H9 (cell line): ENCODE results near the gene SORBS1. TPM values are rescaled to one million over a fixed set of nuclear protein-coding genes. Genes with fewer than 3 reads are reported as not detected.
A peak's percentile ranks its signal among the peaks of the same experiment; 100 is the strongest.

ENCODE experiments used
- DNase-seq: peaks from one replicate; pipeline ENCODE4 v3.0.0-alpha.2; 2017
- H2AFZ ChIP-seq: one replicate; pipeline ENCODE4 v1.6.1; 2013; ENCODE audit warnings: mild to moderate bottlenecking, low read length, control low read depth, moderate library complexity
- H2AK5ac ChIP-seq: 2 replicates; pipeline ENCODE4 v1.6.1; 2013; ENCODE audit warnings: low read length, control low read depth, mixed read lengths; ENCODE audit not compliant: insufficient read length
- H2BK120ac ChIP-seq: one replicate; pipeline ENCODE4 v1.6.1; 2013; ENCODE audit warnings: low read depth, mild to moderate bottlenecking, low read length, control low read depth, inconsistent platforms; ENCODE audit not compliant: poor library complexity, severe bottlenecking
- H2BK12ac ChIP-seq: 2 replicates; pipeline ENCODE4 v1.6.1; 2013; ENCODE audit warnings: low read length, control low read depth, mixed read lengths, low read depth; ENCODE audit not compliant: insufficient read length
- H2BK15ac ChIP-seq: 2 replicates; pipeline ENCODE4 v1.6.1; 2013; ENCODE audit warnings: low read depth, low read length, control low read depth
- H2BK20ac ChIP-seq: one replicate; pipeline ENCODE4 v1.6.1; 2013; ENCODE audit warnings: low read depth, mild to moderate bottlenecking, low read length, control low read depth, inconsistent platforms; ENCODE audit not compliant: poor library complexity, severe bottlenecking
- H2BK5ac ChIP-seq: 2 replicates; pipeline ENCODE4 v1.6.1; 2013; ENCODE audit warnings: low read length, control low read depth, mixed read lengths; ENCODE audit not compliant: insufficient read length
- H3K14ac ChIP-seq: 2 replicates; pipeline ENCODE4 v1.6.1; 2013; ENCODE audit warnings: low read length, control low read depth; ENCODE audit not compliant: insufficient read depth
- H3K18ac ChIP-seq: 2 replicates; pipeline ENCODE4 v1.6.1; 2013; ENCODE audit warnings: low read depth, mild to moderate bottlenecking, mixed read lengths, low read length, control low read depth; ENCODE audit not compliant: insufficient read length
- H3K23ac ChIP-seq: 2 replicates; pipeline ENCODE4 v1.6.1; 2013; ENCODE audit warnings: low read length, control low read depth, mixed read lengths, low read depth; ENCODE audit not compliant: insufficient read length
- H3K23me2 ChIP-seq: 2 replicates; pipeline ENCODE4 v1.6.1; 2013; ENCODE audit warnings: low read depth, mild to moderate bottlenecking, mixed read lengths, low read length, control low read depth; ENCODE audit not compliant: insufficient read length, poor library complexity, severe bottlenecking
- H3K27ac ChIP-seq: 2 replicates; pipeline ENCODE4 v1.5.1; 2013; ENCODE audit warnings: low read length, control low read depth, mixed read lengths, low read depth; ENCODE audit not compliant: insufficient read length
- H3K27me3 ChIP-seq: 2 replicates; pipeline ENCODE4 v1.6.1; 2013; ENCODE audit warnings: low read length, control low read depth, inconsistent platforms; ENCODE audit not compliant: insufficient read depth
- H3K4ac ChIP-seq: 2 replicates; pipeline ENCODE4 v1.6.1; 2013; ENCODE audit warnings: low read depth, mild to moderate bottlenecking, control low read depth, inconsistent platforms, low read length, moderate library complexity
- H3K4me1 ChIP-seq: 2 replicates; pipeline ENCODE4 v1.6.1; 2013; ENCODE audit warnings: low read length, control low read depth, inconsistent platforms; ENCODE audit not compliant: insufficient read depth
- H3K4me2 ChIP-seq: 2 replicates; pipeline ENCODE4 v1.6.1; 2013; ENCODE audit warnings: low read length, control low read depth, mixed read lengths; ENCODE audit not compliant: insufficient read length, insufficient read depth
- H3K56ac ChIP-seq: 2 replicates; pipeline ENCODE4 v1.6.1; 2013; ENCODE audit warnings: low read depth, mild to moderate bottlenecking, mixed read lengths, low read length, control low read depth; ENCODE audit not compliant: insufficient read length
- H3K79me1 ChIP-seq: 2 replicates; pipeline ENCODE4 v1.6.1; 2013; ENCODE audit warnings: low read depth, mild to moderate bottlenecking, moderate library complexity, low read length, control low read depth, inconsistent platforms; ENCODE audit not compliant: insufficient read depth, poor library complexity, severe bottlenecking
- H3K79me2 ChIP-seq: 2 replicates; pipeline ENCODE4 v1.6.1; 2013; ENCODE audit warnings: low read length, control low read depth, inconsistent platforms; ENCODE audit not compliant: insufficient read depth
- H3K9ac ChIP-seq: 2 replicates; pipeline ENCODE4 v1.6.1; 2013; ENCODE audit warnings: low read length, control low read depth, mixed read lengths; ENCODE audit not compliant: insufficient read length; ENCODE audit errors: extremely low read depth
- H3K9me3 ChIP-seq: one replicate; pipeline ENCODE4 v1.6.1; 2013; ENCODE audit warnings: low read depth, low read length, inconsistent platforms; ENCODE audit not compliant: control insufficient read depth
- H3T11ph ChIP-seq: one replicate; pipeline ENCODE4 v1.6.1; 2013; ENCODE audit warnings: mild to moderate bottlenecking, low read length, control low read depth, inconsistent platforms
- H4K20me1 ChIP-seq: one replicate; pipeline ENCODE4 v1.6.1; 2013; ENCODE audit not compliant: control insufficient read depth, insufficient read length, insufficient read depth
- H4K5ac ChIP-seq: 2 replicates; pipeline ENCODE4 v1.6.1; 2013; ENCODE audit warnings: low read depth, mild to moderate bottlenecking, mixed read lengths, low read length, control low read depth; ENCODE audit not compliant: insufficient read length
- H4K8ac ChIP-seq: replicated peaks from 2 replicates; pipeline ENCODE4 v1.6.1; 2013; ENCODE audit warnings: low read length, control low read depth, mixed read lengths, low read depth; ENCODE audit not compliant: insufficient read length
- H4K91ac ChIP-seq: 2 replicates; pipeline ENCODE4 v1.6.1; 2013; ENCODE audit warnings: low read depth, mild to moderate bottlenecking, moderate library complexity, mixed read lengths, low read length, control low read depth; ENCODE audit not compliant: insufficient read length
- H3K27ac Mint-ChIP-seq, 3 experiments: 2 replicates in 2 of 3; 3 replicates in 1 of 3; pipeline ENCODE4 v1.8.0; 2020 to 2021; ENCODE audit warnings: mixed read lengths in 3 of 3, mild to moderate bottlenecking in 1 of 3, moderate library complexity in 1 of 3
- H3K27me3 Mint-ChIP-seq: 2 replicates; pipeline ENCODE4 v1.8.0; 2021; ENCODE audit warnings: low read depth, mild to moderate bottlenecking, moderate library complexity, mixed read lengths
- H3K36me3 Mint-ChIP-seq, 3 experiments: 2 replicates in 2 of 3; 3 replicates in 1 of 3; pipeline ENCODE4 v1.8.0; 2020 to 2021; ENCODE audit warnings: low read depth in 3 of 3, mixed read lengths in 3 of 3; ENCODE audit not compliant: insufficient read depth in 1 of 3
- H3K4me1 Mint-ChIP-seq, 2 experiments: 2 replicates each; pipeline ENCODE4 v1.8.0; 2020; ENCODE audit warnings: mixed read lengths in 2 of 2
- H3K4me3 Mint-ChIP-seq, 2 experiments: 2 replicates in 1 of 2; 3 replicates in 1 of 2; pipeline ENCODE4 v1.8.0; 2020 to 2021; ENCODE audit warnings: mild to moderate bottlenecking in 2 of 2, mixed read lengths in 2 of 2, moderate library complexity in 1 of 2
- H3K9me3 Mint-ChIP-seq, 2 experiments: 2 replicates in 1 of 2; 3 replicates in 1 of 2; pipeline ENCODE4 v1.8.0; 2020; ENCODE audit warnings: mild to moderate bottlenecking in 2 of 2, mixed read lengths in 2 of 2, moderate library complexity in 1 of 2
- CTCF ChIP-seq: fragments of 200-600 bp; sonication (generic); conservative IDR thresholded peaks from 3 replicates; pipeline ENCODE4 v1.8.0; 2021; ENCODE audit warnings: antibody characterized with exemption, mild to moderate bottlenecking
- WGBS: extraction: QIAGEN DNeasy Blood & Tissue Kit; methylation state at CpG from one replicate; pipeline ENCODE4 v1.1.7; 2013; ENCODE audit warnings: missing lambda C conversion rate, low lambda C conversion rate, mixed read lengths; ENCODE audit not compliant: insufficient read length; ENCODE audit errors: extremely low coverage; 5-methylcytosine and 5-hydroxymethylcytosine counted together
- total RNA-seq: library from RNA; stranded (reverse); gene quantifications from 2 replicates; pipeline ENCODE4 v1.2.1, GENCODE V29; 2021

The SORBS1 gene
- total RNA-seq, 1 experiment from 2014 or later = 24.3 TPM

- H2AFZ ChIP-seq = no peak overlapping the region
- H2BK20ac ChIP-seq = no peak overlapping the region
- no peaks in the 10 kb centered on the region; the same call in 1 of the 2 replicates for H3K79me2 ChIP-seq
- no peak overlapping the region for H2BK15ac ChIP-seq
- no peak overlapping the region for H3K4me3 Mint-ChIP-seq
- H3K27me3 ChIP-seq = no peaks in the 10 kb centered on the region
- no peak overlapping the region for H3K23ac ChIP-seq
- peaks cover 12% of the 10 kb centered on the region for H3K4me1 ChIP-seq
- no peak for DNase-seq
- H2BK5ac ChIP-seq = no peak overlapping the region
- peaks cover 3% of the 10 kb centered on the region for H3K79me1 ChIP-seq
- no peak overlapping the region for H3K27ac ChIP-seq
- no peaks in the 10 kb centered on the region for H3K9me3 Mint-ChIP-seq
- no peak for TF ChIP-seq CTCF
- H3K23me2 ChIP-seq = no peaks in the 10 kb centered on the region
- H4K91ac ChIP-seq = no peak overlapping the region
- H3K4me1 Mint-ChIP-seq = peaks cover 28 to 39% of the 10 kb centered on the region in 2 experiments
- H3K36me3 Mint-ChIP-seq = no peaks in the 10 kb centered on the region
- H3K4me2 ChIP-seq = no peak overlapping the region
- no peak overlapping the region for H2BK12ac ChIP-seq
- WGBS = no CpG with 5 or more reads among the region's 6 CpGs
- H2BK120ac ChIP-seq = no peak overlapping the region
- peak overlapping the region in 1 of 3 experiments; percentile 42; a peak in 2 of 7 replicates for H3K27ac Mint-ChIP-seq
- no peak overlapping the region for H3K18ac ChIP-seq
- H3K9ac ChIP-seq = no peak overlapping the region
- H3K56ac ChIP-seq = no peak overlapping the region
- no peak overlapping the region for H3K14ac ChIP-seq
- H4K8ac ChIP-seq = no peak overlapping the region
- H2AK5ac ChIP-seq = no peak overlapping the region
- H3K4ac ChIP-seq = no peak overlapping the region
- no peak overlapping the region for H4K5ac ChIP-seq
- H3T11ph ChIP-seq = no peak overlapping the region
- H3K9me3 ChIP-seq = no peaks in the 10 kb centered on the region
- H4K20me1 ChIP-seq = no peaks in the 10 kb centered on the region
- no peaks in the 10 kb centered on the region for H3K27me3 Mint-ChIP-seq
These were observed 49.9 kb downstream of the SORBS1 start for GRCh38 chr10:95511314-95511713.
